Upper lobe of left lung (tissue), 6 donors: ENCODE measurements around the gene E2F1. TPM values are rescaled to one million over a fixed set of nuclear protein-coding genes. Genes with fewer than 3 reads are reported as not detected.

Experiments
- ATAC-seq, 2 donors: fragments of 200-7000 bp; cut with Tn5 transposase; one replicate each; pipeline ENCODE4 v1.9.1; 2022; ENCODE audit warnings: mild to moderate bottlenecking in 2 of 2, moderate library complexity in 2 of 2; ENCODE audit not compliant: low FRiP score in 2 of 2
- DNase-seq, 2 donors: peaks; one replicate each; pipeline ENCODE4 v3.0.0-alpha.2; 2019 to 2020
- H3K27ac ChIP-seq, 4 donors: fragments of 200-600 bp; sonication (generic); one replicate each; pipeline ENCODE4 v1.5.1; 2016 to 2019
- H3K27me3 ChIP-seq, 4 donors: fragments of 200-600 bp; sonication (generic); one replicate each; pipeline ENCODE4 v1.5.1; 2017 to 2019
- H3K36me3 ChIP-seq, 4 donors: fragments of 200-600 bp; sonication (generic); one replicate each; pipeline ENCODE4 v1.5.1; 2016 to 2019
- H3K4me1 ChIP-seq, 4 donors: fragments of 200-600 bp; sonication (generic); one replicate each; pipeline ENCODE4 v1.5.1; 2018 to 2019
- H3K4me3 ChIP-seq, 4 donors: fragments of 200-600 bp; sonication (generic); one replicate each; pipeline ENCODE4 v1.5.1; 2017 to 2019; ENCODE audit warnings: mild to moderate bottlenecking in 2 of 4, moderate library complexity in 1 of 4
- H3K9me3 ChIP-seq, 4 donors: fragments of 200-600 bp; sonication (generic); one replicate each; pipeline ENCODE4 v1.5.1; 2018 to 2019
- EP300 ChIP-seq, 4 donors: sonication (generic); formaldehyde crosslinking; IDR thresholded peaks; one replicate each; pipeline ENCODE4 v1.5.1; 2017; ENCODE audit warnings: antibody characterized with exemption in 4 of 4, control low read depth in 2 of 4
- POLR2A ChIP-seq, 4 donors: fragments of 450-650 bp; IDR thresholded peaks; one replicate each; pipeline ENCODE4 v1.5.1; 2016 to 2017; ENCODE audit warnings: antibody characterized with exemption in 4 of 4, mild to moderate bottlenecking in 2 of 4
- POLR2AphosphoS5 ChIP-seq, 2 donors: sonication (generic); formaldehyde crosslinking; IDR thresholded peaks; one replicate each; pipeline ENCODE4 v1.5.1; 2017; ENCODE audit warnings: antibody characterized with exemption in 2 of 2
- WGBS, 2 donors: methylation state at CpG; one replicate each; pipeline ENCODE4 v1.1.5; 2017 to 2018; 5-methylcytosine and 5-hydroxymethylcytosine counted together
- total RNA-seq, 6 donors: library from RNA; depleted of rRNA in 4 of 6; stranded (reverse); fragments of >200 nt in 4 of 6; gene quantifications; one replicate each; pipeline versions ENCODE4 v1.1.0 to v1.2.1, GENCODE V29; 2016 to 2021
- TF ChIP-seq, protein P1 (sequence below), 6 experiments: fragments of 450-650 bp in 4 of 6; fragments of 200-600 bp in 2 of 6; sonication (generic) in 2 of 6; IDR thresholded peaks; one replicate each; pipeline ENCODE4 v1.5.1; 2016 to 2019; ENCODE audit warnings: antibody characterized with exemption in 6 of 6
- donor health status: DM: no; HTN: no; CAD: no; lungs with moderate emphysema.
- donor health status: DM: no; HTN: yes; CAD: no; lungs with severe emphysema.

E2F1 gene
- total RNA-seq, 6 donors from 2014 or later: 5.5 to 12.9 (median 6.8) TPM

DNA sequence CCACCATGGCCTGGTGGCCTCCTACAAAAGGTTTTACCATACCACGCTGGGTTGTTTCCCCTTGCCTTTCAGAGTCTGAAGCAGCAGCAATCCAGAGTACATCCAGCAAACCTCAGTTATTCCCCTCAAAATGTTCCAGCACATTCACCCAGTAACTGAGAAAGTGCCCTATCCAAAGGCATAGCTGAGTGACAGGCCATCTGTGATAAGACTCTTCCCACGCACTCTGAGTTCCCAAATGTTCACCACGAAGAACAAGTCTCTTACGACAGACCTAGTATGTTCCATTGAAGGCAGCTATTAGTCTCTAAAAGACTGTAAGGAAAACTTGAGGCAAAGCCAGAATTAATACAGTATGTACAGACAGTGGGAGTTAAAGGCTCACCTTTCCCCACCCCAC, 55.7 kb downstream of the E2F1 start:
- TF ChIP-seq EP300 (IDR thresholded peaks at IDR 0.05): no peak
- TF ChIP-seq, protein P1, sequence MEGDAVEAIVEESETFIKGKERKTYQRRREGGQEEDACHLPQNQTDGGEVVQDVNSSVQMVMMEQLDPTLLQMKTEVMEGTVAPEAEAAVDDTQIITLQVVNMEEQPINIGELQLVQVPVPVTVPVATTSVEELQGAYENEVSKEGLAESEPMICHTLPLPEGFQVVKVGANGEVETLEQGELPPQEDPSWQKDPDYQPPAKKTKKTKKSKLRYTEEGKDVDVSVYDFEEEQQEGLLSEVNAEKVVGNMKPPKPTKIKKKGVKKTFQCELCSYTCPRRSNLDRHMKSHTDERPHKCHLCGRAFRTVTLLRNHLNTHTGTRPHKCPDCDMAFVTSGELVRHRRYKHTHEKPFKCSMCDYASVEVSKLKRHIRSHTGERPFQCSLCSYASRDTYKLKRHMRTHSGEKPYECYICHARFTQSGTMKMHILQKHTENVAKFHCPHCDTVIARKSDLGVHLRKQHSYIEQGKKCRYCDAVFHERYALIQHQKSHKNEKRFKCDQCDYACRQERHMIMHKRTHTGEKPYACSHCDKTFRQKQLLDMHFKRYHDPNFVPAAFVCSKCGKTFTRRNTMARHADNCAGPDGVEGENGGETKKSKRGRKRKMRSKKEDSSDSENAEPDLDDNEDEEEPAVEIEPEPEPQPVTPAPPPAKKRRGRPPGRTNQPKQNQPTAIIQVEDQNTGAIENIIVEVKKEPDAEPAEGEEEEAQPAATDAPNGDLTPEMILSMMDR (IDR thresholded peaks at IDR 0.05): no peak
- no peaks in the 10 kb centered on the region for H3K9me3 ChIP-seq
- WGBS, 2 donors: 92 to 93% methylated on average over 4 of the region's 4 CpGs
- no peaks in the 10 kb centered on the region for H3K4me1 ChIP-seq
- ATAC-seq: no peak
- no peak overlapping the region for H3K4me3 ChIP-seq
- no peaks in the 10 kb centered on the region for H3K27me3 ChIP-seq
- H3K27ac ChIP-seq: no peak overlapping the region
- no peak for DNase-seq
- peaks cover 7 to 48% (median 38%) of the 10 kb centered on the region in 4 donors for H3K36me3 ChIP-seq

- TF ChIP-seq POLR2AphosphoS5 (IDR thresholded peaks at IDR 0.05) (no peak), EP300 (IDR thresholded peaks at IDR 0.05) (no peak), POLR2A (IDR thresholded peaks at IDR 0.05) (no peak)
- TF ChIP-seq, protein P1 (IDR thresholded peaks at IDR 0.05): no peak
- no peak overlapping the region for H3K4me3 ChIP-seq
- no peak overlapping the region for H3K27ac ChIP-seq
- H3K36me3 ChIP-seq: peaks cover 7 to 53% (median 39%) of the 10 kb centered on the region in 4 donors
- no peaks in the 10 kb centered on the region for H3K4me1 ChIP-seq
- no peaks in the 10 kb centered on the region for H3K9me3 ChIP-seq
- DNase-seq (no peak), ATAC-seq (no peak)
- 93 to 94% methylated on average over 5 of the region's 5 CpGs for WGBS, 2 donors
- H3K27me3 ChIP-seq: no peaks in the 10 kb centered on the region
These were observed 56.2 kb downstream of the E2F1 start for GRCh38 chr20:33629979-33630378.

DNA sequence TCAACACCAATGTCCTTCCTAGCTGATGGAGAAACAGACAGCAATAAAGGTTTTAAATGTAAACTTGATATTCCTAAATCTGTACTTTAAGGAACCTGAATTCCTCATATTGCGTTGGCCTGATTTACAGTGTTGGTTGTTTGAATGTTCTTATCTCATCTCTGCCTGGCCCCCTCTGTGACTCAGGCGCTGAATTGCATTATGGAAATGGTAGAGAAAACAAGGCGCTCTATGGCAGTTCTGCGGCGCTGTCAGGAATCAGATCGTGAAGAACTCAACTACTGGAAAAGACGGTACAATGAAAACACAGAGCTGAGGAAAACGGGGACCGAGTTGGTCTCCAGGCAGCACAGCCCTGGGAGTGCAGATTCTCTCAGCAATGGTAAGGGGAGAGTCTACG, 56.7 kb downstream of the E2F1 start:
- Histone ChIP-seq H3K4me3 (no peak overlapping the region), H3K4me1 (no peaks in the 10 kb centered on the region), H3K9me3 (no peaks in the 10 kb centered on the region), H3K36me3 (peaks cover 7 to 58% (median 41%) of the 10 kb centered on the region in 4 donors), H3K27me3 (no peaks in the 10 kb centered on the region), H3K27ac (no peak overlapping the region)
- ATAC-seq (no peak), DNase-seq (no peak)
- TF ChIP-seq EP300 (IDR thresholded peaks at IDR 0.05) (no peak), POLR2A (IDR thresholded peaks at IDR 0.05) (no peak), POLR2AphosphoS5 (IDR thresholded peaks at IDR 0.05) (no peak)
- TF ChIP-seq, protein P1 (IDR thresholded peaks at IDR 0.05): no peak
- WGBS, 2 donors: 96% methylated on average over 10 of the region's 10 CpGs

DNA sequence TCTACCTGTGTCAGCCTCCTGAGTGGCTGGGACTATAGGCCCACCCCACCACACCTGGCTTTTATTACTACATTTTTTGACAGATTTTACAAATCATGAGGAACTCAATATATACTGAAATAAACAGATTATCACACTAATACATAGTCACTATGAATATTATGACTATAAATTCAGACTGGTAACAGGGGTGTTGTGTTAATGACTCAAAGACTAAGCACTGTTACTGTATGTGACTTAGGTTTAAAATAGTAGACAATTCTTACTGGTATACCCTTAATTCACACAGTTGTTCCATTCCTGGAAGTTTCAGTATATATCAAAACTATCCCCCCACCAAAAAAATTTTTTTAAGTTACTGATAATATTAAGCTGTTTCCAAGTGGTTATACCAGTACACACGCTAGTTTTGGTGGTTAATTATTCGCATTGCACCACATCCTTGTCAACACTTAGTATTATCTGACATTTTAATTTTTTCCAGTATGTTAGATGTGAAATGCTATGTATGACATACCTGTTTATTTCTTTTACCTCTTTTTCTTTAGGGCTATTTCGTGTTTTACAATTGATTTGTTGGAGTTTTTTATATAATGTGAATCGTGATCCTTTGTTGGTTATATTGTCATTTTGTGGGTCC, 58.5 kb downstream of the E2F1 start:
- no peak for TF ChIP-seq EP300 (IDR thresholded peaks at IDR 0.05)
- no peak for TF ChIP-seq POLR2AphosphoS5 (IDR thresholded peaks at IDR 0.05)
- TF ChIP-seq, protein P1 (IDR thresholded peaks at IDR 0.05): no peak
- TF ChIP-seq POLR2A (IDR thresholded peaks at IDR 0.05): no peak
- H3K4me3 ChIP-seq: no peak overlapping the region
- H3K36me3 ChIP-seq: peaks cover 6 to 68% (median 49%) of the 10 kb centered on the region in 4 donors
- 94 to 99% methylated on average over 4 of the region's 4 CpGs for WGBS, 2 donors
- H3K9me3 ChIP-seq: no peaks in the 10 kb centered on the region
- no peak for ATAC-seq
- H3K27ac ChIP-seq: no peak overlapping the region
- DNase-seq: no peak
- H3K4me1 ChIP-seq: no peaks in the 10 kb centered on the region
- no peaks in the 10 kb centered on the region for H3K27me3 ChIP-seq

- ATAC-seq: no peak
- WGBS, 2 donors: 91 to 98% methylated on average over 4 of the region's 4 CpGs
- TF ChIP-seq POLR2AphosphoS5 (IDR thresholded peaks at IDR 0.05): no peak
- TF ChIP-seq, protein P1 (IDR thresholded peaks at IDR 0.05): no peak
- TF ChIP-seq EP300 (IDR thresholded peaks at IDR 0.05): no peak
- TF ChIP-seq POLR2A (IDR thresholded peaks at IDR 0.05): no peak
- no peaks in the 10 kb centered on the region for H3K27me3 ChIP-seq
- H3K4me3 ChIP-seq: no peak overlapping the region
- H3K27ac ChIP-seq: no peak overlapping the region
- no peaks in the 10 kb centered on the region for H3K4me1 ChIP-seq
- H3K9me3 ChIP-seq: no peaks in the 10 kb centered on the region
- peaks cover 4 to 63% (median 47%) of the 10 kb centered on the region in 4 donors for H3K36me3 ChIP-seq
- no peak for DNase-seq
These were observed 60.0 kb downstream of the E2F1 start for GRCh38 chr20:33626190-33626589.
